Esophagus squamous epithelium (tissue), 4 donors: ENCODE data around the gene ZNF622.

ENCODE experiments used
- CTCF ChIP-seq, 6 experiments: fragments of 450-650 bp in 4 of 6; fragments of 200-600 bp in 2 of 6; sonication (generic) in 2 of 6; IDR thresholded peaks; one replicate each; pipeline ENCODE4 v1.5.1; 2016 to 2019; ENCODE audit warnings: antibody characterized with exemption in 6 of 6, mild to moderate bottlenecking in 4 of 6, moderate library complexity in 4 of 6
- POLR2A ChIP-seq, 4 donors: fragments of 450-650 bp; IDR thresholded peaks; one replicate each; pipeline ENCODE4 v1.6.1; 2017; ENCODE audit warnings: antibody characterized with exemption in 4 of 4, mild to moderate bottlenecking in 4 of 4, moderate library complexity in 3 of 4

- TF ChIP-seq POLR2A (IDR thresholded peaks at IDR 0.05) (no peak), CTCF (IDR thresholded peaks at IDR 0.05) (no peak)
Measured at GRCh38 chr5:16411741-16412455, 53.7 kb downstream of the ZNF622 start.
